NCI-H2081 treated with DMSO at 0.1 percent for 48 hours (cell line): ENCODE results near the gene CHRNA10.
"Not testable (repeated sequence)": the region's sequence is repeated elsewhere in the genome, so short reads cannot be mapped to it uniquely, and the experiment has no call there.

ENCODE experiments used
- DNase-seq: peaks from one replicate; lab custom pipeline; 2025; lab: John Stamatoyannopoulos, UW

CHRNA10 gene

DNA sequence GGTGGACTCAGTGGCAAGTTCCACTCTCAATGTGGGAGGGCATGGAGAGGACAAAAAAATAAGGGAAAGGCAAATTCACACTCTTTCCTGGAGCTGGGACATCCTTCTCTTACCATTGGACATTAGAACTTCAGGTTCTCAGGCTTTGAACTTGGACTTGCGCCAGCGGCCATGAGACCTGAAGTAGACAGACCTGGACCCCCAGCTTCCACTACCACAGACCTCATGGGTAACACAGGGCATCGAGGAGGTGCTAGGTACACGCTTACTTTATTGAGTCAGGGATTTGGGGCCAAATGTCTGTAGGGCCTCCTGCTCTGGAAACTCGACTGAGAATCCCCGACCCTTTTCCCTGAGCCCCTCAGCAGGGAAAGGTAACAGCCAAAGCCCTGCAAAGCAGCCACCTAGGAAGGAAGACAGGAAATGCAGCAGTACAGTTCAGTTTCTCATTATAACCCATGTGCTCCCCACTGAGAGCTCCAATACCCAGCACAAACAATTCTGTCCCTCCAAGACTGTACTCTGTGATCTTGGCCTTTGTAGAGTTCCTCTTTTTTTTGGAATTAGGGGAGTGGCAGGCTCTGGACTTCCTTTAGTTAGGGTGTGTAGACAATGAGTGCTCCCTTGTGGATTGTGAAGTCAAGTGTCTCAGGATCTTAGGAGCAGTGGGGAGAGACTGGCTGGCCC is 5.7 kb downstream of the CHRNA10 start:
- DNase-seq = no peak

DNA sequence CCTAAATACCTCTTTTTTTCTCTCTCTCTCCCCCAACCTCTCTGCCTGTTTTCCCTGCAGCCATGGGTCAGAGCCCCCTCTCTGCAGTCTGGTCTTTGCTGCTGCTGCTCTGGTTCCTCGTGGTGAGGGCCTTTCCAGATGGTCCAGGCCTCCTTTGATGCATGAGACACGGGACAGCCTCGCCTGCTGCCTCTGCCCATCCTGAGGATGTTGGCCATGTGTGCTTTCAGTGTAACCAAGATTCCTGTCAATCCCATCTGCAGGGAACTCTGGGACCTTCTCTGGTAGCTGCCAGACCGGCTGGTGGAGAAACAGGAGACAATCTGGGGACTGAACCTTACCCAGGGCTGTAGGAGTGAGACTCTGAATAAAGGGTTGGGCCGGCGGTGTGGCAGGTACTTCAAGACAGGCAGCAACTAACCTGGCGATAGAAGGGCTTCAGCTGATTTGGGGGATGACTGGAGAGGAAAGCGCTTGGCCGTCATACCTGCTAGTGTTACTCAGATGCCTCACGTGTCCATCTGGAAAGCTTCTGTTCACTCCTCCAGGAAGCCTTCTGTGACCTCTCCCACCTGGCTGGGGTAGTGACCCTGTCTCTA is 7.1 kb downstream of the CHRNA10 start:
- DNase-seq = no peak

DNA sequence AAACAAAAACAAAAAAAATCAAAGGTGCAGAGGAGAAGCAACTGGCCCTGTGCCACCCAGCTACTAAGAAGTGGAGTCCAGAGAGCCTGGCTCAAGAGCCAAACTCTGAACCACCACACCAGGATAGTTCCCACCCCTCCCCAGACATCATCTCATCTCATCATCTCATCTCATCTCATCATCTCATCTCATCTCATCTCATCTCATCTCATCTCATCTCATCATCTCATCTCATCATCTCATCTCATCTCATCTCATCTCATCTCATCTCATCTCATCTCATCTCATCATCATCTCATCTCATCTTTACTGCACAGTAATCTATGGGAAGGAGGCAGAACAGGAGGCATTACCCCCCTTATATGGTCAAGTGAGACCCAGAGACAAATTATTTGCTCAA is 8.3 kb downstream of the CHRNA10 start:
- no peak for DNase-seq

DNA sequence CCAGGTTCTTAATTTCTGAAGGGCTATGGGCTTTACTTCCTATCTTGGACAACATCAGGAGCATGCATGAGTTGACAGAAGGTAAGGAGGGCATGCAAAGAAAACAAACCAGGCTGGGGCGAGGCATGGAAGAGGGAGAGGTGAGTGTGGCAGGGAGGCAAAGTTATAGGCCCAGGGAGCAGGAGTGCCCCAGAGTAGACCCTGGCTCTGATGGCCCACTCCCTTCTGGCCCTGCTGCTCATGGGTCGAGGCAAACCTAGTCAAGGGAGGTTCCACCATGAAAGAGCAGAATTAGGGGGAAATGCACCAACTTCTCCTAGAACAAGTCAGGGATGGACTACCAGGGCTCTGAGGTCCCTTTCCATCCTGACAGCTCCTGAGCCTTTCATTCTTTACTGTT is 10.2 kb downstream of the CHRNA10 start:
- DNase-seq = no peak

DNA sequence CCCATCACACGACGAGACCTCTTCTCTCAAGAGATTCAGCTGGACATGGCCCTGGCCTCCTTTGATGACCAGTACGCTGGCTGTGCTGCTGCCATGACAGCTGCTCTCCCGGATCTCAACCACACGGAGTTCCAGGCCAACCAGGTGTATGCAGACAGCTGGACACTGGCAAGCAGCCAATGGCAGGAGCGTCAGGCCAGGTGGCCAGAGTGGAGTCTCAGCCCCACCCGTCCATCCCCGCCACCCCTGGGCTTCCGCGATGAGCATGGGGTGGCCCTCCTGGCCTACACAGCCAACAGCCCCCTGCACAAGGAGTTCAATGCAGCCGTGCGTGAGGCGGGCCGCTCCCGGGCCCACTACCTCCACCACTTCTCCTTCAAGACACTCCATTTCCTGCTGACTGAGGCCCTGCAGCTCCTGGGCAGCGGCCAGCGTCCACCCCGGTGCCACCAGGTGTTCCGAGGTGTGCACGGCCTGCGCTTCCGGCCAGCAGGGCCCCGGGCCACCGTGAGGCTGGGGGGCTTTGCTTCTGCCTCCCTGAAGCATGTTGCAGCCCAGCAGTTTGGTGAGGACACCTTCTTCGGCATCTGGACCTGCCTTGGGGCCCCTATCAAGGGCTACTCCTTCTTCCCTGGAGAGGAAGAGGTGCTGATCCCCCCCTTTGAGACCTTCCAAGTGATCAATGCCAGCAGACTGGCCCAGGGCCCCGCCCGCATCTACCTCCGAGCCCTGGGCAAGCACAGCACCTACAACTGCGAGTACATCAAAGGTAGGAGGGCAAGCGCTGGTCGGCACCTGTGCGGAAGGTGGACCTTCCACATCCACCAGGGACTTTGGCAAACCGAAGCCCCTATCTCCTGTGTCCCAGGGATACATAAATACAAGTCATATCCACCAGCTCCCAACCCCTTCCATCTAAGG is 11.3 kb downstream of the CHRNA10 start:
- DNase-seq = no peak

DNA sequence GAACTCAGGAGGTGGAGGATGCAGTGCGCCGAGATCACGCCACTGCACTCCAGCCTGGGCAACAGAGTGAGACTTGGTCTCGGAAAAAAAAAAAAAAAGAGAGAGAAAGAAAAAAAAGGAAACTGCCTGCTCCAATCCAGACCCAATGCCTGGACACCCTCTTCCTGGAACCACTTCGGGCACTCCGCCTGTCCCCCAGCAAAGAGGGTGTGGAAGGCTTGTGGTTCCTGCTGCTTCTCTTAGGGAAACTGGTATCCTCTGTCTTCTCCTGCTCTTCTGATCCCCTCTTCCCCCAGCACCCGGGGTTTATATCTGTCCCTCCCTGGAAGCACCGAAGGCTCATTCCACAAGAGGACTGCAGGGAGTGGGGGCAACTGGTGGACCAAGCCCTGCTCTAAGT is 12.9 kb downstream of the CHRNA10 start:
- no peak for DNase-seq

DNA sequence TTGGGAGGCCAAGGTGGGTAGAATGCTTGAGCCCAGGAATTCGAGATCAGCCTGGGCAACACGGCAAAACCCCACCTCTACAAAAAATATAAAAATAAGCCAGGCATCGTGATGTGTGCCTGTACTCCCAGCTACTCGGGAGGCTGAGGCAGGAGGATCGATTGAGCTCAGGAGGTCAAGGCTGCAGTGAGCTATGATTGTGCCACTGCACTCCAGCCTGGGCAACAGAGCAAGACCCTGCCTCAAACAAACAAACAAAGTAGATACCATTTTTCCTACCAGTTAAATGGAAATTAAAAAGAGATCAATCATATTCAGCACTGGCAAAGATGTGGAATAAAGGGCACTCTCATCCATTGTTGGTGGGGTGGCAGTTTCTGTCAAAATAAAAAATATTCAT is 13.9 kb downstream of the CHRNA10 start:
- not testable (repeated sequence) for DNase-seq

DNA sequence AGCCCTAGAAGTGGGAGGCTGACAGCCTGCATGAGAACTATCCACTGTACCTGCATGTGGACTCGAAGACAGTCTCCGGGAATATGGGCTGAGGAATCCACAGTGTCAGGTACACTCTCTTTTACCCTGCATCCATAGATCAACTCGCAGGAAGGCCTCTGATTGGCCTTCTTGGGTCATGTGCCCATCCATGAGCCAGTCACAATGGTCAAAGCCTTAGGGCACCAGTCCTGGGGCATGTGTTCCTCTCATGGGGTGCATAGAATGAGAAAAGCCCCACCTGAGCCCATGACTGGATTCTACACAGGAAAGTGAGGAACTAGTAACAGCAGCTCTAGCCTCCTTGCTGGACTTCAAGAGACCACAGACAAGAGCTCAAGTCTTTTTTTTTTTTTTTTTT is 15.6 kb downstream of the CHRNA10 start:
- DNase-seq = no peak

DNA sequence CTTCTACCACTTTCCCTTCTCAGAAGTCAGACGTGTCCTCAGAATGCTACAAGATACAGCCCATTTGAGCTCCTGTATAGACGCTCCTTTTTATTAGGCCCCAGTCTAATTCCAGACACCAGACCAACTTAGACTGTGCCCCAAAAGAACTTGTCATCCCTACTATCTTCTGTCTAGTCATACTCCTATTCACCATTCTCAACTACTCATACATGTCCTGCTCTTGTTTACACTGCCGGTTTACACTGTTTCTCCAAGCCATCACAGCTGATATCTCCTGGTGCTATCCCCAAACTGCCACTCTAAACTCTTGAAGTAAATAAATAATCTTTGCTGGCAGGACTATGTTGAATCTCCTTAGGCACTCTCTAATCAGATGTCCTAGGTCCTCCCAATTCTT is 18.7 kb downstream of the CHRNA10 start:
- not testable (repeated sequence) for DNase-seq

DNA sequence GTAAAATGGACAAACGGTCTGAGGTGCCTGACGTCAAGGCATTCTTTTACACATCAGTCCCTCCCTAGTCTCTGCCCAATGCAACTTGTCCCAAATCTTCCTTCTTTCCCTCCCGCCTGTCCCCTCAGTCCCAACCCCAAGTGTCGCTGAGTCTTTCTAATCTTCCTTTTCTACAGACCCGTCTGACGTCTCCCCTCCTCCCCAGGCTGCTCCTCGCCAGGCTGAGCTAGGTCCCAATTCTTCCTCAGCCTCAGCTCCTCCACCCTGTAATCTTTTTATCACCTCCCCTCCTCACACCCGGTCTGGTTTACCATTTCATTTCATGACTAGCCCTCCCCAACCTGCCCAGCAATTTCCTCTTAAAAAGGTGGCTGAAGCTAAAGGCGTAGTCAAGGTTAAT is 21.8 kb downstream of the CHRNA10 start:
- not testable (repeated sequence) for DNase-seq

DNA sequence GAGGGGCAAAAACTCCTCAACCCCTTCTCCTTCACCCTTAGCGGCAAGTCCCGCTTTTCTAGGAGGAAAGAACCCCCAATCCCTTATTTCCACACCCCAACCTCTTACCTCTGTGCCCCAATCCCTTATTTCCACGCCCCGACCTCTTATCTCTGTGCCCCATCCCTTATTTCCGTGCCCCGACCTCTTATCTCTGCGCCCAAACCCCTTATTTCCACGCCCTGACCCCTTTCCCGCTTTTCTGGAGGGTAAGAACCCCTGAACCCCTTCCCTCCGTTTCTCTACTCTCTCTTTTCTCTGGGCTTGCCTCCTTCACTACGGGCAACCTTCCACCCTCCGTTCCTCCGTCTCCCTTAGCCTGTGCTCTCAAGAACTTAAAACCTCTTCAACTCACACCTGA is 22.3 kb downstream of the CHRNA10 start:
- not testable (repeated sequence) for DNase-seq

DNA sequence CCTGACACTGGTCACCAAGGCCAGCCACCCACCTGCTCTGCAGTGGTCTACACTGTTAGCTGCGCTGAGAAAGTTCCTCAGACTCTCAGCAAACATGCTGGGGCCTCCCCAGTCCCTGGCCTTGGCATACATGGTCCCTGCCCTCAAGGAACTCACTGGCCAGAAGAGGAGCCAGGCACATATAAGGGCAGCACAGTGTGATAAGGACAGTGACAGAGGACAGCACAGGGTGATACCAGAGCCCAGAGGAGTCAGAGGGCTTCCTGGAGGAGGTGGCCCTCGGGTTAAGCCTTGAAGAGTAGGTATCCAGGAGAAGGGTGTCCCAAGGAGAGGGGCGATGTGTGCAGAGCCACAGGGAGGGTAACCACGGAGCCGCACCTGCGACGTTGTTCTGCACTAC is 25.6 kb downstream of the CHRNA10 start:
- DNase-seq = no peak

DNA sequence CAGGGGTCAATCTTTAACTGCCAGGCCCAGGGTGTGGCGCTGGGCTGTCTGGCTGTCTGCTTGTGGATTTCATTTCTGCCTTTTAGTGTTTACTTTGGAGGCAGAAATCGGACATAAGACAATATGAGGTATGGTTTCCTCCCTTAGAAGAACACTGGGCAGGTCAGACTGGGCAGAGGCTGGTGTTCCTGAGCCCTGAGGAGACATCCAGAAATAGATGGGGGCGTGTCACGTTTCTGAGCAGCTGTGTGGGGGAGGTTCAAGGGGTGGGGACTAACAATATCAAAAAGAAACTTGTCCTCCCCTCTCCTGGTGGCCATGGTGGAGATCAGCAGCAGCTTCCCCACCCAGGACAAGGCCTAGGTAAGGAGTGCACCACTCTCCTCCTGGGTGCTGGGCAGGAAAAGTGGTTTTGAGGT is 26.4 kb downstream of the CHRNA10 start, which contains the start of gene ART1:
Gene ART1, plus strand, starts transcription at position 312 of the 419 bp plus-strand sequence. CDS start 14,086 bp downstream, outside the sequence.
- DNase-seq = no peak

DNA sequence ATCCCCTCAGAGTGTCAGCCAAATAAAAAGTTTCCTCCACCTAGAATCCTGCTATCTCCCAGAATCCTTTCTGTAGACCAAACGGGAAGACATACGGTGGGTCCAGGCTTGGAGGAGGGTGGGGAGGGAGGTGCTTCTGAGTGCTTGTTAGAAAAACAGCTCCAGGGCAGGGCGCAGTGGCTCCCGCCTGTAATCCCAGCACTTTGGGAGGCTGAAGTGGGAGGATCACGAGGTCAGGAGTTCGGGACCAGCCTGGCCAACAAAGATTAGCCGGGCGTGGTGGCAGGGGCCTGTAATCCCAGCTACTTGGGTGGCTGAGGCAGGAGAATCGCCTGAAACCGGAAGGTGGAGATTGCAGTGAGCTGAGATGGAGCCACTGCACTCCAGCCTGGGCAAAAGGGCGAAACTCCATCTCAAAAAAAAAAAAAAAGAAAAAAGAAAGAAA is 28.1 kb downstream of the CHRNA10 start:
- DNase-seq = not testable (repeated sequence)

DNA sequence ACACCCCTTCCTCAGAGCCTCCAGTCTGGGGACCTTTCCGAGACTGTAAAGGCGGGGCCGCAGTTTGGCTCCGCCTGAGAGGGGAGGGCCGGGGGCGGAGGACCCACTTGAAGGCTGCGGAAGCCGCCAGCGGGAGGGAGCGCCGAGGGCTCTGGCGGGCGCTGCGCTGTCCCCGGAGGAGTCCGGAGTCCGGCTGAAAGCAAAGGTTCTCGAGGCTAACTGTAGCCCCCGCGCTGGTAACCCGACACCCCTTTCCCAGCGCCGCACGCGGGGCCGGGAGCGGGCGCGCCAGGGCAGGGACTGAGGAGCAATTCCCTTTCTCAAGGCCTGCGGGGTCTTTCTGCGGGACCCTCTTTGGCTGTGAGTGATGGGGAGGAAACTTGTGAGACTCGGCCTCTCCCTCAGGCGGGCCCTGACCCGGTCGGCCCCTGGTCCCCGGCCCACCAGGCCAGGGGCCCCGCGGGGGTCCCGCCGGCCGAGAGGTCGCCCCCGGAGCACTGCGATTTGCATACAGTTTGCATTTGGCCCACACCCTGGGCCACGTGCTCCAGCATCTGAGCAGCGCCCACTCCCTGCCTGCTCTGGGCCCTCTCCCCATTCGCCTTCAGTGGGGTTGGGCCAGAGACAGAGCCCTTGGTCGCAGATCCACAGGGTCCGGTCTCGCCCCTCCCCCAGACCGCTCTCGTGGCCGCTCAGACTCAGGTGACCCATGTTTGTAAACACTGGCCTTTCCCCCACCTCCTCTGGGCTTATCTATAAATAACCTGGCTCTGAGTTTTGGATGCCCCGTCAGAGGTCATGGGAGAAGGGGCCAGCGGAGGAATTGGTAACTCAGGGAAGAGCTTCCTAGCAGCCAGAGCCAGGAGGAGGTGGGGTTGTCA is 28.9 kb downstream of the CHRNA10 start:
- no peak for DNase-seq

DNA sequence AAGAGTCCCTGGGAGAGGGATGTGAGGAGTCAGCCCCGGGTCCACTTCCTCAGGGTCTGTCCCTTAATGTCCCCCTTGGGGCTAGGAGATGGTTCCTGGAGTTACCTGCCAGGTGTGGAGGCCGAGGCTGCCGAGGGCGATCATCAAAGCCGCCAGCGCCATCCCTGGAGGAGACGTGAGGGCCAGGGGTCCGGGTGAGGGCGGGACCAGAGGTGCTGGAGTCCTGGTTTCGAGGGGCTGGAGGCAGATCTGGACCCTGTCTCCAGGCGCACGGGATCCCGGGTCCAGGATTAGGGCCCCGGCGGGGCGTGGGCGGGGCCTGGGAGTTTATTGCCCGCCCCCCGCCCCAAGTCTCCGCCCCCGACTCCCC is 29.5 kb downstream of the CHRNA10 start, which contains the start of gene ART5:
Gene ART5, minus strand, starts transcription at position 292 of the 370 bp plus-strand sequence. Its CDS starts 130 bp downstream, at position 162.
- DNase-seq = no peak

DNA sequence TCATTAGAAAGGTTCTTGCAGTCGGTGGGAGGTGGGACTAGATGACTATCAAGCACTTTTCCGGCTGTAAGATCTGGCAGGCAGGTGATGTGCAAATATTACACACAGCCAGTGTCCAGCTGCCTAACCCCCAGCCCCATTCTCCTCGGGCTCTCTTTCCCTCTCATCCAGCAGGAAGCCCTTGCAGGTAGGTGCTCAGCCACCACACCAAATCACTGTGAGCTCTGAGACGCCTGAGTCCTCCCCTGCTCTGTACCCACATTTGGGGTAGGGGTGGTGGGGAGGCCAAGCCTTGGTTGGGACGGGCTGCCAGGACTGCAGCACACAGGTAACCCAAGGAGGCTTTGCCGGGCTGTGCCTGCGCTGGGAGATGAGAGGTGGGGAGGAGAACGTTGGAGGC is 30.0 kb downstream of the CHRNA10 start:
- DNase-seq = no peak

DNA sequence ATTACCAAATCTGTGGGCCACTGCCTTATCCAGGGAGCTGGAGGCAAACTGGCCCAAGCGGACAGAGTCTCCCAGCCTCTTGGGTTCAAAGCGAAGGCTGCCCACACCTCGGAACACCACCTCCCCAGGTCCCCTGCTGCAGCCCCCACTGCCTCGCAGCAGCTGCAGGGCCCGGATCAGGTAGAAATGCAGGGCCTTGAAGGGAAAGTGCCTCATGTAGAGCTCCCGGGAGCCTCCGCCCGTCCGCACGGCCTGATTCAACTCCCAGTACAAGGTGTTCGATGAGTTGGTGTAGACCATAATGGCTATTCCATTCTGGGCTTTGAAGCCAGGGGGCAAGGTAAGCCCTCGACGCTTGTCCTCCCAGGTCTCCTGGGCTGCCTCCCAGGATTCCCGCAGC is 31.3 kb downstream of the CHRNA10 start:
- DNase-seq = no peak

DNA sequence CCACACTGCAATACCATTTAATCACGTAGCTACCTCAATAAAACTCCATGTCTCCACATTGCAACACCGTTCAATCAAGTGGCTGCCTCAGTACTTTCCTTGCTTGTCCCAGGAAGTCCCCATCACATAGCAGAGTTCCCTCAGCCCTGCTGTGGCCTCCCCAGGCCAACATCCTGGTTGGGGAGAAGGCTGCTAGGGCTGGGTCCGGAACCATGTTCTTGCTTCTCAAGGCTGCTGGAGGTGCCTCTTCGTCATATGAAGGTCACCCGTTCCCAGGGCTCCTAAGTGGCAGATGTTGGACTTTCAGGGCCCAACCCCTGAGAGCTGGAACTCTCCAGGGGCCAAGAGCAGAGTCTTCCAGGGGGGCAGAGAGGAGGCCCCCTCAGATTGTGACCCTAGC is 32.7 kb downstream of the CHRNA10 start:
- no peak for DNase-seq

DNA sequence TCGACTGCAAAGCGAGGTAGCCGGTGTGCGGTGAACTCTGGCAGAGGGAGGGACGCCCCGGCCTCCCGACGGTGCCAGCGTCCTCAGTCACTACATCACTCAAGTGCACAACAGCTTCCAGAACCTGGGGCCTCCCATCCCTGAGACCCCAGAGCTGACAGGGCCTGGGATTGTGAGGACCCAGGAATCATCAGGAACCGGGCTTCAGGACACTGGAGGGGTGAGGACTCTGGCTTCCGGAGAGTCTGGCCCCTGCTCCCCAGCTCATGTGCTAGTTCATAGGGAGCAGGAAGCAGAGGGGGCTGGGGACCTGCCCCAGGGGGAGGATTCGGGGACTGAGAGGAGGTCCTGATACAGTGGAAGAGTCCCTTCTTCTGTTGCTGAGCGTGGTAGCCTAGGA is 34.0 kb downstream of the CHRNA10 start:
- no peak for DNase-seq

DNA sequence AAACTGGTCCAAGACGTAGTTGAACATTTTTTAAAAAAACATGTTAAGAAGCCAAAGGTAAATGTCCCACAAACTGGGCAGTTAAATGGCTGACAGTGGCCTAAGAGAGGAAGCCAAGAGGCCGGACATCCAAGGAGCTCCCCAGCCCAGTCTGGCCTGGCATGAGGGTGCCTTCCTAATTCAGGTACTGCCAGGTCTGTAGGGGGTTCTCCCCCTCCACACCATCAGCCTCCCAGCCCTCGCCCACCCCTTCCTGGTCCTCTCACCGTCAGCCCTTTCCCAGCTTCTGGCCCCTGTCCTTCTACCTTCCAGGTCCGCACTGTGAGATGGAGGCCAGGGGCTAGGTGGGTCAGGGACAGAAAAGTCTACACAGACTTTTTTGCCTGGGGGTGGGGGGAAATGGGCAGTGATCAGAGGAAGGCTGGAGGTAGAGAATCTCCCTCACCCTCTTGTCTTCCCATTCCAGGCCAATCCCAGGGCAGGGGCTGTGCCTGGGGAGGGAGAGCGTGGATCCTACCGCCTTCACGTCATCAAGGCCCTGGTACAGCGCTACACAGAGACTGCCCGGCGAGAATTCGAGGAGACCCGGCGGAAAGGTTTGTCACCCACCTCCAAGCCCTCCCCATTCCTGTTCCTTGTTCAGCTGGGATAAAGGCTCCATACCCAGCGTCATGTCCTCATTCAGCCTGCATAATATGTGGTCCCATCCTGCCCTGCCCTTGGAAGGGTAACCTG is 35.4 kb downstream of the CHRNA10 start:
- DNase-seq = no peak
